CD14-positive monocyte (primary cell): ENCODE results near the gene TEX48. TPM values are rescaled to one million over a fixed set of nuclear protein-coding genes. Genes with fewer than 3 reads are reported as not detected.

Source experiments
- polyA plus RNA-seq, 3 donors: library from polyadenylated mRNA; depleted of rRNA in 1 of 3; unstranded in 2 of 3; stranded (reverse) in 1 of 3; fragments of 300-500 nt in 2 of 3; fragments of >200 nt in 1 of 3; fragmentation: Illumina TruSeq in 2 of 3; gene quantifications; 1 replicate in 2 of 3; 2 replicates in 1 of 3; pipeline ENCODE4 v1.2.3, GENCODE V29; 2012 to 2021

The TEX48 gene
- polyA plus RNA-seq, 3 donors = not detected

Other genes starting within 250 kb of the TEX48 start
- gene WHRN, start 176.7 kb downstream of the TEX48 start, polyA plus RNA-seq = under 1 TPM; 0.13 to 0.59 (median 0.30) TPM
- 100 to 1,000 TPM; 146 to 226 (median 214) TPM for gene ATP6V1G1, start 94.4 kb downstream of the TEX48 start, polyA plus RNA-seq
- gene TMEM268, start 70.9 kb downstream of the TEX48 start, polyA plus RNA-seq = 10 to 100 TPM; 12.8 to 27.2 (median 14.5) TPM
- gene TEX53, start 24.4 kb downstream of the TEX48 start, polyA plus RNA-seq = not detected
- 1 to 10 TPM in 1 of 3 donors, under 1 TPM in 2; 0.07 to 1.1 (median 0.11) TPM for gene TNFSF15, start 123.8 kb upstream of the TEX48 start, polyA plus RNA-seq
- 10 to 100 TPM; 27.8 to 42.9 (median 34.0) TPM for gene TNFSF8, start 248.4 kb upstream of the TEX48 start, polyA plus RNA-seq